WTC11 (cell line): ENCODE results near the gene DMTF1. TPM values are rescaled to one million over a fixed set of nuclear protein-coding genes. Genes with fewer than 3 reads are reported as not detected.

ENCODE experiments used
- ATAC-seq: fragments of 200-7000 bp; cut with Tn5 transposase; 2 replicates; pipeline ENCODE4 v1.10.0; 2021; ENCODE audit warnings: mild to moderate bottlenecking, moderate library complexity
- CTCF ChIA-PET: fragments of 300-600 bp; sonication (Branson Sonifier 250); formaldehyde crosslinking; loops from one replicate; lab custom pipeline; 2021; ENCODE audit warnings: antibody characterized with exemption; lab: Charles Lee
- POLR2A ChIA-PET: fragments of 350-600 bp; sonication (Branson Sonifier 250); formaldehyde crosslinking; loops from one replicate; lab custom pipeline; 2021; ENCODE audit warnings: antibody characterized with exemption; lab: Charles Lee
- DNase-seq: peaks from one replicate; pipeline ENCODE4 v3.0.0; 2021; ENCODE audit warnings: low spot score
- H3K27ac Mint-ChIP-seq: 2 replicates; pipeline ENCODE4 v1.8.0; 2021; ENCODE audit warnings: mixed read lengths
- H3K27me3 Mint-ChIP-seq: 2 replicates; pipeline ENCODE4 v1.8.0; 2021; ENCODE audit warnings: low read depth, mild to moderate bottlenecking, moderate library complexity, mixed read lengths
- H3K36me3 Mint-ChIP-seq: 2 replicates; pipeline ENCODE4 v1.8.0; 2021; ENCODE audit warnings: mixed read lengths
- H3K4me1 Mint-ChIP-seq: 2 replicates; pipeline ENCODE4 v1.8.0; 2022; ENCODE audit warnings: mixed read lengths
- H3K4me3 Mint-ChIP-seq: 2 replicates; pipeline ENCODE4 v1.8.0; 2021; ENCODE audit warnings: mild to moderate bottlenecking, moderate library complexity, mixed read lengths
- H3K9me3 Mint-ChIP-seq: 2 replicates; pipeline ENCODE4 v1.8.0; 2021; ENCODE audit warnings: mixed read lengths
- AFF4 ChIP-seq: sonication (generic); formaldehyde crosslinking; IDR thresholded peaks from 2 replicates; pipeline ENCODE4 v1.8.1; 2023; ENCODE audit warnings: mild to moderate bottlenecking, missing genetic modification reagents, borderline replicate concordance
- ELF4 ChIP-seq: sonication (generic); formaldehyde crosslinking; IDR thresholded peaks from 2 replicates; pipeline ENCODE4 v1.8.1; 2022; ENCODE audit warnings: low read depth, mild to moderate bottlenecking, moderate library complexity, missing genetic modification reagents
- ETV6 ChIP-seq: sonication (generic); formaldehyde crosslinking; IDR thresholded peaks from 2 replicates; pipeline ENCODE4 v1.8.1; 2022; ENCODE audit warnings: mild to moderate bottlenecking, missing genetic modification reagents
- FOXK1 ChIP-seq: sonication (generic); formaldehyde crosslinking; IDR thresholded peaks from 2 replicates; pipeline ENCODE4 v1.8.0; 2022; ENCODE audit warnings: mild to moderate bottlenecking, moderate library complexity, missing genetic modification reagents
- FOXP4 ChIP-seq: sonication (generic); formaldehyde crosslinking; IDR thresholded peaks from 2 replicates; pipeline ENCODE4 v1.8.0; 2022; ENCODE audit warnings: mild to moderate bottlenecking, missing genetic modification reagents
- GTF2I ChIP-seq: fragments of 250-450 bp; sonication (Bioruptor Pico); conservative IDR thresholded peaks from 2 replicates; pipeline ENCODE4 v1.4.0; 2021; ENCODE audit warnings: mild to moderate bottlenecking
- IRF2 ChIP-seq: sonication (generic); formaldehyde crosslinking; IDR thresholded peaks from 2 replicates; pipeline ENCODE4 v1.8.0; 2022; ENCODE audit warnings: low read depth, missing genetic modification reagents, borderline replicate concordance
- KAT7 ChIP-seq: sonication (generic); formaldehyde crosslinking; IDR thresholded peaks from 2 replicates; pipeline ENCODE4 v1.8.1; 2023; ENCODE audit warnings: missing genetic modification reagents, mild to moderate bottlenecking, borderline replicate concordance
- MXD4 ChIP-seq: fragments of 250-450 bp; sonication (Bioruptor Pico); IDR thresholded peaks from 2 replicates; pipeline ENCODE4 v1.8.0; 2021; ENCODE audit warnings: mild to moderate bottlenecking, moderate library complexity, borderline replicate concordance
- NR1H2 ChIP-seq: sonication (generic); formaldehyde crosslinking; IDR thresholded peaks from 2 replicates; pipeline ENCODE4 v1.9.0; 2021; ENCODE audit warnings: mild to moderate bottlenecking, moderate library complexity, missing genetic modification reagents
- NR2C2 ChIP-seq: sonication (generic); formaldehyde crosslinking; IDR thresholded peaks from 2 replicates; pipeline ENCODE4 v1.8.0; 2022; ENCODE audit warnings: mild to moderate bottlenecking, missing genetic modification reagents
- OVOL2 ChIP-seq: fragments of 250-450 bp; sonication (Bioruptor Pico); IDR thresholded peaks from 2 replicates; pipeline ENCODE4 v1.9.0; 2021; ENCODE audit warnings: mild to moderate bottlenecking, borderline replicate concordance
- PRRX2 ChIP-seq: fragments of 250-450 bp; sonication (Bioruptor Pico); IDR thresholded peaks from 2 replicates; pipeline ENCODE4 v1.8.0; 2021; ENCODE audit warnings: mild to moderate bottlenecking
- RELA ChIP-seq: sonication (generic); formaldehyde crosslinking; IDR thresholded peaks from 2 replicates; pipeline ENCODE4 v1.8.1; 2022; ENCODE audit warnings: missing genetic modification reagents, mild to moderate bottlenecking, borderline replicate concordance
- TEAD1 ChIP-seq: sonication (generic); formaldehyde crosslinking; IDR thresholded peaks from 2 replicates; pipeline ENCODE4 v1.8.0; 2022; ENCODE audit warnings: mild to moderate bottlenecking, missing genetic modification reagents
- USF2 ChIP-seq: sonication (generic); formaldehyde crosslinking; IDR thresholded peaks from 2 replicates; pipeline ENCODE4 v1.8.1; 2023; ENCODE audit warnings: mild to moderate bottlenecking, missing genetic modification reagents, moderate library complexity
- ZNF219 ChIP-seq: sonication (generic); formaldehyde crosslinking; IDR thresholded peaks from 2 replicates; pipeline ENCODE4 v1.8.0; 2023; ENCODE audit warnings: missing genetic modification reagents, mild to moderate bottlenecking, borderline replicate concordance
- ZNF416 ChIP-seq: fragments of 250-450 bp; sonication (Bioruptor Pico); IDR thresholded peaks from 2 replicates; pipeline ENCODE4 v1.9.0; 2021; ENCODE audit warnings: mild to moderate bottlenecking, inconsistent platforms
- ZNF532 ChIP-seq: fragments of 250-450 bp; sonication (Bioruptor Pico); IDR thresholded peaks from 2 replicates; pipeline ENCODE4 v1.9.0; 2021; ENCODE audit warnings: mild to moderate bottlenecking, borderline replicate concordance
- total RNA-seq: library from RNA; stranded (reverse); gene quantifications from 3 replicates; pipeline ENCODE4 v1.2.3, GENCODE V29; 2021
- TF ChIP-seq, protein P1 (sequence below): sonication (generic); formaldehyde crosslinking; conservative IDR thresholded peaks from 2 replicates; pipeline ENCODE4 v1.8.1; 2022; ENCODE audit warnings: mild to moderate bottlenecking, missing genetic modification reagents
- TF ChIP-seq, protein P2 (sequence below): sonication (generic); formaldehyde crosslinking; conservative IDR thresholded peaks from 2 replicates; pipeline ENCODE4 v1.8.1; 2023; ENCODE audit warnings: mild to moderate bottlenecking, low read depth, missing genetic modification reagents, moderate library complexity

The DMTF1 gene
- total RNA-seq, 1 experiment from 2014 or later, result 79.3 TPM

DNA sequence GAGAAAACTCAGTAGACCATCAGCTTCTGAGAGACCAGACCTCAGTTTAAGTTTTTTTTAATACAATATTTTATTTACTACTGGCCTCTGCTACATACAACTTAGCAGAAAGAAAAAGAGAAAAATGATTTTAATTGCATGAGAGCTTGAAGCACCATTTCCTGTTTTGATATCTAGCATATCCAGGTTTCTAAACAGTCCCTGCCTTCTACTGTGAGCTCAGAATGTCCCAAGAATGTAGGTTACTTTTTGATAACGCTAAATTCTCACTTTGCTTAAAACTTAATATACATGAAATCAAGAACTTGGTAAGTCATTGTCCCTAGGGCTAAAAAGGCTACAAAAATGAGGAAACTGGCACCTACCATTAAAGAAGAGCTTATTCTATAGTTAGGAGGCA lies 60.2 kb downstream of the DMTF1 start:
- Mint-ChIP-seq H3K27ac (no peak overlapping the region), H3K4me3 (no peak overlapping the region), H3K9me3 (peaks cover 18% of the 10 kb centered on the region), H3K4me1 (peaks cover 3% of the 10 kb centered on the region; the same call in 1 of the 2 replicates), H3K27me3 (no peaks in the 10 kb centered on the region), H3K36me3 (peaks cover 48% of the 10 kb centered on the region)
- no peak for TF ChIP-seq MXD4
- no peak for TF ChIP-seq ZNF219 (CRISPR knock-in tag)
- TF ChIP-seq OVOL2 (CRISPR knock-in tag), result no peak
- no peak for TF ChIP-seq ETV6 (CRISPR knock-in tag)
- TF ChIP-seq AFF4, result no peak
- TF ChIP-seq GTF2I (CRISPR knock-in tag), result no peak
- TF ChIP-seq, protein P1, sequence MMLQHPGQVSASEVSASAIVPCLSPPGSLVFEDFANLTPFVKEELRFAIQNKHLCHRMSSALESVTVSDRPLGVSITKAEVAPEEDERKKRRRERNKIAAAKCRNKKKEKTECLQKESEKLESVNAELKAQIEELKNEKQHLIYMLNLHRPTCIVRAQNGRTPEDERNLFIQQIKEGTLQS (CRISPR knock-in tag), result no peak
- no peak for TF ChIP-seq NR1H2
- TF ChIP-seq, protein P2, sequence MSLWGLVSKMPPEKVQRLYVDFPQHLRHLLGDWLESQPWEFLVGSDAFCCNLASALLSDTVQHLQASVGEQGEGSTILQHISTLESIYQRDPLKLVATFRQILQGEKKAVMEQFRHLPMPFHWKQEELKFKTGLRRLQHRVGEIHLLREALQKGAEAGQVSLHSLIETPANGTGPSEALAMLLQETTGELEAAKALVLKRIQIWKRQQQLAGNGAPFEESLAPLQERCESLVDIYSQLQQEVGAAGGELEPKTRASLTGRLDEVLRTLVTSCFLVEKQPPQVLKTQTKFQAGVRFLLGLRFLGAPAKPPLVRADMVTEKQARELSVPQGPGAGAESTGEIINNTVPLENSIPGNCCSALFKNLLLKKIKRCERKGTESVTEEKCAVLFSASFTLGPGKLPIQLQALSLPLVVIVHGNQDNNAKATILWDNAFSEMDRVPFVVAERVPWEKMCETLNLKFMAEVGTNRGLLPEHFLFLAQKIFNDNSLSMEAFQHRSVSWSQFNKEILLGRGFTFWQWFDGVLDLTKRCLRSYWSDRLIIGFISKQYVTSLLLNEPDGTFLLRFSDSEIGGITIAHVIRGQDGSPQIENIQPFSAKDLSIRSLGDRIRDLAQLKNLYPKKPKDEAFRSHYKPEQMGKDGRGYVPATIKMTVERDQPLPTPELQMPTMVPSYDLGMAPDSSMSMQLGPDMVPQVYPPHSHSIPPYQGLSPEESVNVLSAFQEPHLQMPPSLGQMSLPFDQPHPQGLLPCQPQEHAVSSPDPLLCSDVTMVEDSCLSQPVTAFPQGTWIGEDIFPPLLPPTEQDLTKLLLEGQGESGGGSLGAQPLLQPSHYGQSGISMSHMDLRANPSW (CRISPR knock-in tag), result no peak
- TF ChIP-seq NR2C2, result no peak
- no peak for TF ChIP-seq ELF4 (CRISPR knock-in tag)
- no peak for TF ChIP-seq RELA (CRISPR knock-in tag)
- no peak for TF ChIP-seq FOXP4 (CRISPR knock-in tag)
- no peak for ATAC-seq
- DNase-seq, result no peak
- ChIA-PET CTCF (interaction anchor here (1.4 kb wide), 1 partner anchor 25 kb away, joined by 4 read pairs; no protein-coding TSS in a partner anchor), POLR2A (interaction anchor here (0.5 to 1.2 kb wide), 2 partner anchors 48 to 60 kb away, joined by 3 read pairs; partner anchors contain the start of gene DMTF1)

DNA sequence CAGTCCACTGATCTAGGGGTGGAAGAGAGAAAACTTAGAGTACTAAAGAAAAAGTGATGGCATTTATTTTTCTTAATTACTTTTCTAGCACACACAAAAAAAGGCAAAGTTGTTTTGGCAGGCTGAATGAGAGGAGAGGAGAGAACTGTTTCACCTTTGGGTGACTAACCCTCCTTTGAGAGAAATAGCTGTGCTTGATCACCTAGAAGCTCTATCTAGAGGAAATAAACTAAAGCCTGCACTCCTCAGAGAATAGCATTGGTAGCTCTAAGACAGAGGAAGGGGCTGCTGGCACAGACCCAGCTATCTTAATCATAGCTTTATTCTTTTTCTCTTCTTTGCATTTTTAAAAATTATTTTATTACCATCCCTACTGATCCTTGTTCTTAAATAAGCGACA lies 61.0 kb downstream of the DMTF1 start:
- H3K9me3 Mint-ChIP-seq, result peaks cover 10% of the 10 kb centered on the region
- CTCF ChIA-PET, result interaction anchor here (1.4 kb wide), 1 partner anchor 24 kb away, joined by 4 read pairs; no protein-coding TSS in a partner anchor
- ATAC-seq, result no peak
- POLR2A ChIA-PET, result interaction anchor here (1.2 kb wide), 1 partner anchor 61 kb away, joined by 3 read pairs; the partner anchor contains the start of gene DMTF1
- DNase-seq, result no peak
- peaks cover 8% of the 10 kb centered on the region for H3K4me1 Mint-ChIP-seq
- H3K4me3 Mint-ChIP-seq, result no peak overlapping the region
- H3K27ac Mint-ChIP-seq, result no peak overlapping the region
- H3K27me3 Mint-ChIP-seq, result no peaks in the 10 kb centered on the region
- H3K36me3 Mint-ChIP-seq, result peaks cover 45% of the 10 kb centered on the region
- TF ChIP-seq USF2 (CRISPR knock-in tag) (no peak), PRRX2 (no peak), ETV6 (CRISPR knock-in tag) (no peak), KAT7 (CRISPR knock-in tag) (no peak), ELF4 (CRISPR knock-in tag) (no peak), FOXK1 (no peak), TEAD1 (CRISPR knock-in tag) (no peak), ZNF532 (CRISPR knock-in tag) (no peak), ZNF416 (CRISPR knock-in tag) (no peak), MXD4 (no peak), IRF2 (CRISPR knock-in tag) (no peak)
- TF ChIP-seq, protein P1 (CRISPR knock-in tag), result no peak
